AG04450 (cell line): ENCODE measurements around the gene HSD11B2. TPM values are rescaled to one million over a fixed set of nuclear protein-coding genes. Genes with fewer than 3 reads are reported as not detected.

Experiments used
- CTCF ChIA-PET: fragments of 300-600, 350-600 bp; formaldehyde crosslinking; extraction: SDS; loops from one replicate; lab custom pipeline; 2022; ENCODE audit warnings: antibody characterized with exemption, inconsistent platforms; lab: Charles Lee
- POLR2A ChIA-PET: fragments of 350-600 bp; formaldehyde crosslinking; extraction: SDS; loops from one replicate; lab custom pipeline; 2021; ENCODE audit warnings: antibody characterized with exemption, inconsistent platforms; lab: Yijun Ruan, JAX
- DNase-seq: peaks from one replicate; pipeline ENCODE4 v3.0.0-alpha.2; 2011; ENCODE audit warnings: low read depth, low spot score
- H3K27ac ChIP-seq: one replicate; pipeline ENCODE4 v1.5.1; 2012; ENCODE audit warnings: low read depth, low read length, control low read depth
- H3K27me3 ChIP-seq: one replicate; pipeline ENCODE4 v1.6.0; 2012; ENCODE audit warnings: low read length; ENCODE audit not compliant: control insufficient read depth, insufficient read depth
- H3K4me3 ChIP-seq: 2 replicates; pipeline ENCODE4 v1.5.1; 2011; ENCODE audit warnings: mild to moderate bottlenecking, low read depth, low read length, control low read depth
- H3K9me3 ChIP-seq: 2 replicates; pipeline ENCODE4 v1.5.1; 2012; ENCODE audit warnings: low read length; ENCODE audit not compliant: control insufficient read depth, insufficient read depth
- CTCF ChIP-seq: IDR thresholded peaks from 2 replicates; pipeline ENCODE4 v1.5.1; 2011; ENCODE audit warnings: low read depth, low read length, control low read depth, inconsistent platforms
- polyA plus RNA-seq: library from polyadenylated mRNA; depleted of rRNA; stranded (reverse); fragments of >200 nt; gene quantifications from 2 replicates; pipeline ENCODE4 v1.2.3, GENCODE V29; 2011

Gene HSD11B2
- polyA plus RNA-seq, 1 experiment = not detected

- no peak for DNase-seq
- ChIA-PET POLR2A (no interaction called here), CTCF (interaction anchor here (0.5 to 0.7 kb wide), 3 partner anchors 12 to 594 kb away, joined by 3 to 8 read pairs (median 5); no protein-coding TSS in a partner anchor)
- no peak overlapping the region for H3K4me3 ChIP-seq
- peaks cover 20% of the 10 kb centered on the region for H3K27me3 ChIP-seq
- no peaks in the 10 kb centered on the region; the same call in 1 of the 2 replicates for H3K9me3 ChIP-seq
- no peak overlapping the region for H3K27ac ChIP-seq
- no peak for TF ChIP-seq CTCF
Measured at GRCh38 chr16:67387479-67388079, 43.3 kb upstream of the HSD11B2 start.

GRCh38 chr16:67388191-67388590 lies 42.7 kb upstream of the HSD11B2 start:
- CTCF ChIA-PET = interaction anchor here (0.5 to 0.7 kb wide), 5 partner anchors 11 to 128 kb away, joined by 3 to 8 read pairs (median 5); no protein-coding TSS in a partner anchor
- H3K4me3 ChIP-seq = no peak overlapping the region
- no peak for TF ChIP-seq CTCF
- no peaks in the 10 kb centered on the region; the same call in 1 of the 2 replicates for H3K9me3 ChIP-seq
- no peak for DNase-seq
- peaks cover 22% of the 10 kb centered on the region for H3K27me3 ChIP-seq
- no peak overlapping the region for H3K27ac ChIP-seq
- POLR2A ChIA-PET = no interaction called here

- no peak for DNase-seq
- H3K27me3 ChIP-seq = peaks cover 22% of the 10 kb centered on the region
- ChIA-PET CTCF (interaction anchor here (0.6 to 1.2 kb wide), 6 partner anchors 11 to 128 kb away, joined by 3 to 6 read pairs (median 4); no protein-coding TSS in a partner anchor), POLR2A (interaction anchor here (0.6 kb wide), 1 partner anchor 30 kb away, joined by 4 read pairs; no protein-coding TSS in a partner anchor)
- no peak overlapping the region for H3K27ac ChIP-seq
- no peaks in the 10 kb centered on the region; the same call in 1 of the 2 replicates for H3K9me3 ChIP-seq
- H3K4me3 ChIP-seq = no peak overlapping the region
- TF ChIP-seq CTCF = no peak
Measured at GRCh38 chr16:67388591-67388990, 42.3 kb upstream of the HSD11B2 start.

- DNase-seq = no peak
- TF ChIP-seq CTCF = no peak
- H3K27ac ChIP-seq = no peak overlapping the region
- CTCF ChIA-PET = interaction anchor here (1.2 kb wide), 1 partner anchor 130 kb away, joined by 5 read pairs; no protein-coding TSS in a partner anchor
- H3K27me3 ChIP-seq = peaks cover 22% of the 10 kb centered on the region
- POLR2A ChIA-PET = no interaction called here
- peaks cover 5% of the 10 kb centered on the region; the same call in 1 of the 2 replicates for H3K9me3 ChIP-seq
- H3K4me3 ChIP-seq = no peak overlapping the region
Measured at GRCh38 chr16:67389911-67390815, 40.8 kb upstream of the HSD11B2 start.
